Fibroblast of skin of right biceps (primary cell): ENCODE measurements around the gene DAO.

Experiments used
- DNase-seq: peaks from one replicate; pipeline ENCODE4 v3.0.0-alpha.2; 2013

DAO gene

DNA sequence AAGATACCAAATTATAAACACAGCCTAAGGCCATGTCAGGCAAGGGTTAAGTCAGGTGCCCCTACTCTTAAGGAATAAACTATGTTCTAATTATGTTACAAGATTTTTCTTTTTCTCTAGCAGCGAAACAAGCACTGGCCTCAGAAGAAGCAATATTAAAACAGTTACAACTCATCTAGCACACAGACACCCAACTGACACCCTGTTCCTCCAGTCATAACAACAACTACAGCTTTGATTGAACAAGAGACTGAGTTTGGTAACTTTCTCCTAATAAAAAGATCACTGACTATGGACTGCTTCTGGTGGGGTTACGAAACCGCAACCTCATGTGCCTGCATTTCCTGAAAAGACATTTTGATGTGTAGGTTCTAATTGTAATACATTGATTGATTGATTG is 3.3 kb upstream of the DAO start:
- no peak for DNase-seq

DNA sequence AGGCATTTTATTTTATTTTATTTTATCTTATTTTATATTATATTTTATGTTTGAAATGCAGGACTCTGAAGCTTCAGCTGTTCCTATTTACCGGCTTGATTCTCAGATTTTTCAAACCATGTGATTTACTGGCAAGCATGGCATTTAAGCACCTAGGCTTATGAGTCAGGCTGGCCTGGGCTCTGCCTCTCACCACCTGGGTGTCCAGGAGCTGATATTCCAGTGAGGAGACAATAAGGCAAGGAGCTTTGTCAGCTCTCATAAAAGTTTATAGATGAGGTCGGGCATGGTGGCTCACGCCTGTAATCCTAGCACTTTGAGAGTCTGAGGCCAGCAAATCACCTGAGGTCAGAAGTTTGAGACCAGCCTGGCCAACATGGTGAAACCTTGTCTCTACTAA is 2.1 kb downstream of the DAO start:
- no peak for DNase-seq

DNA sequence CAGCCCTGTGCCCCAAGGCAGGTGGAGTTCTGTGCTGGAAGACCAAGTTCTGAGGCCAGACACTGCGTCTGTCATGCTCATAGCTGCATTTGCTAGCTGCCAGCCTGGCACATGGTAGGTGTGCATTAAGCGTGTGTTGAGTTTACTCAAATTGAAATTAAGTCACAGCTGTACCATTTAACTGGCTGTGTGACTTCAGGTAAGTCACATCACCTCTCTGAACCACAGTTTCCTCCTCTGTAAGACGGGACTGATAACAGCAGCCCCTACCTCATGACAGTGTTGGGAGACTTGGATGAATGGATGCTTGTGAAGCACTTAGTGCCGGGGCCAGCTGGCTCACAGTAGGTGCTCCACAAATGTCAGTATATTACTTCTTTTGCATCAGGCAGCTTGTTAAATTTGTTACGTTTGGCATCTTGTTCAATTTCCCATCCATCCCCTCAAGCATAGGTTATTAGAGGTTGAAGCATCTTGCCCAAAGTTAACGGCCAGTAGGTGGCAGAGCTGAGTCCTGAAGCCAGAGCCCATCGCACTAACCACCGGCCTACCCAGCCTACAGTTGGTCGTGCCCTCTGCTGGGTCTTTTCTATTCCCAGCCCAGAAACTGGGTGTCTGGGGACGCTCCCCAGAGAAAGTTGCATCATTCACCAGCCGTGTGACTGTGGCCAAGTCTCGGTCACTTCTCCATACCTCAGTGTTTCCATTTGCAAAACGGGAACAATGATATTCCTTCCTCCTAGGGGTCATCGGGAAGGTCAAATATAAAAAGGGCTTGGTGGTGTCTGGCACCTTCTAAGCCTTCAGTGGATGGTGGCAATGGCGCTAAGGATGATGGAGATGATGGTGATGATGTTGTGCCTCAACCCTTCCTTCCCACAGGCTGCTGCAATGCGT is 4.5 kb downstream of the DAO start:
- DNase-seq, result peak; percentile 11

DNA sequence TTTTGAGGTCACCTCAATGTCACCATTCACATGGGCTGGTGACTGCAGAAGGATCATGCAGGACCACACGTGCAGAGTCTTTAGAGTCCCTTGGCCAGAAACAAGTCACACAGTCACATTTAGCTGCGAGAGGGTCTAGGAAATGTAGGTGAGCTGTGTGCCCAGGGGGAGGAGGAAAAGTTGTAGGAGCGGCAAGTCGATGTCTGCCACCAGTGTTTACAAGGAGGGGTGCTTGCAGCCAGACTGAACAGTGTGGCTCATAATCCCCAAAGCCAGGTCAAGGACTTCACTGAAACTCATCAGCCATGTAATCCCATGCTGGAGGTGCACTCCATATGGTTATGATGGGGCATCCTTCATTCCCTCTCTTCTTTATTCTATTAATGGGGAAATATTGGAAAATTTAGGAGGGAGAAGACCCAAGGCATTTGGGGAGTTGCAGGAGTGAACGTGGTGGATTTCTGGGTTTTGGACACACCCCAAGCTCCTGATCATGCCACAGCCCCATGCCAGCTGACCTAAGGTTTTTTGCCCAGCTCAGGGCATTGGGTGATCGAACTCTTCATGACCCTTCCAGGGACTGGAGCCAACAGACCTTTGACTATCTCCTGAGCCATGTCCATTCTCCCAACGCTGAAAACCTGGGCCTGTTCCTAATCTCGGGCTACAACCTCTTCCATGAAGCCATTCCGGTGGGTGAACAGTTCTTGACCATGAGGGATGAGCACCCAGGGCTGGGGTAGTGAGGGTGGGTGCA is 7.2 kb downstream of the DAO start:
- no peak for DNase-seq

DNA sequence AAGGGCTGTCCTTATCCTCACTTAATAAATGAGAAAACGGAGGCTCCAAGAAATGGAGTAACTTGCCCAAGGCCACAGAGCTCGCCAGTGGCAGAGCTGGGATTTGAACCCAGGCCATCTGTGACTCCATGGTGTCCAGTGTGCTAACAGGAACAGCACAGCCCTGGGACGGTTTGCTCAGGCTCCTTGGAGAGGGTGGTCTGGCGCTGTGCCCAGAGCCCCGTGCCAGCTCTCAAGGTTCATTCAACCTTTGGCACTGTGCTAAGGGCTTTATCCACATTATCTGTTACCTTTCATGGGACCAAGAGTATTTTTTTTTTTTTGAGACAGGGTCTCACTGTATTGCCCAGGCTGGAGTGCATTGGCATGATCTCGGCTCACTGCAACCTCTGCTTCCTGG is 8.1 kb downstream of the DAO start:
- no peak for DNase-seq

DNA sequence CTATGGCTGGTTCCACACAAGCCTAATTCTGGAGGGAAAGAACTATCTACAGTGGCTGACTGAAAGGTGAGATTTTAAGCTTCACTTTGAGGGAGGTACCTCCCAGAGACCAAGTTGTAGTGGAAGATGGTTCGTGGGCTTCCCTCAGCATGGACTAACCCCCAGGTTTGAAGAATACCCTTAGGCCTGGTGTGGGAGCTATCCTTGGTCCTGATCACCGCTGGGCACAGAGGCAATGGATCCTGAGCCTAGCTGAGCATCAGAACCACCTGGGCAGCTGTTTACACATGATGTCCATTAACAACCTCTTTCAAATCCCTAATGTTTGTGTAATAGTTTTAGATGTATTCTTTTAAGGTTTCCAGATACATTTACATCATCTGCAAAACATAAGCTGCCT is 10.3 kb downstream of the DAO start:
- peak; percentile 27 for DNase-seq

DNA sequence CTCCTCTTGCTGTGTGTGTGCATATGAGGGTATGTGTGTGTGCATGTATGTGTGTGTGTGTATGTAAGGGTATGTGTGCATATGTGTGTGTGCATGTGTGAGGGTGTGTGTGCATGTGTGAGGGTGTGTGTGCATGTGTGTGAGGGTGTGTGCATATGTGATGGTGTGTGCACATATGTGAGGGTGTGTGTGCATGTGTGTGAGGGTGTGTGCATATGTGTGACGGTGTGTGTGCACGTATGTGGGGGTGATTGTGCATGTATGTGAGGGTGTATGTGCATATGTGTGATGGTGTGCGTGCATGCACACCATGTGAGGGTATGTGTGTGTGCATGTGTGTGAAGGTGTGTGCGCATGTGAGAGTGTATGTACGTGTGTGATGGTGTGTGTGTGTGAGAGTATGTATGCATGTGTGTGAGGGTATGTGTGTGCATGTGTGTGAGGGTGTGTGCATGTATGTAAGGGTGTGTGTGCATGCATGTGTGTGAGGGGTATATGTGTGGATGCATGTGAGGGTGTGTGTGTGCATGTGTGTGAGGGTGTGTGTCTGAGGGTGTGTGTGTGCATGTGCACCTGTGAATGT is 15.4 kb downstream of the DAO start:
- DNase-seq, result no peak

DNA sequence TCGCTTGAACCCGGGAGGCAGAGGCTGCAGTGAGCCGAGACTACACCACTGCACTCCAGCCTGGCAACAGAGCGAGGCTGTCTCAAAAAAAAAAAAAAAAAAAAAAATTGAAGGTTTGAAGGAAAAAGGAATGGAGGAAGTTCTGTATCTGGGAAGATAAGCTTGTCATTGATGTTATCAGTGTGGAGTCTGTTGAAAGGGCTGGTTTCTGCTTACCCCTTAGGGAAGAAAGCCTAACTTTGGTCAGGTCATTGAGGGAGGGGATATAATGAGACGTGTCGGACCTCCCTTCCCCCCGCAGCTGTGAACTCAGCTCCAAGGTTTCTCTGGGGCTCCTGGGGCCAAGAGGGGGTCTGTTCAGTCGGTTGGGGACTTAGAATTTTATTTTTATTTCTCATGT is 16.4 kb downstream of the DAO start:
- no peak for DNase-seq

DNA sequence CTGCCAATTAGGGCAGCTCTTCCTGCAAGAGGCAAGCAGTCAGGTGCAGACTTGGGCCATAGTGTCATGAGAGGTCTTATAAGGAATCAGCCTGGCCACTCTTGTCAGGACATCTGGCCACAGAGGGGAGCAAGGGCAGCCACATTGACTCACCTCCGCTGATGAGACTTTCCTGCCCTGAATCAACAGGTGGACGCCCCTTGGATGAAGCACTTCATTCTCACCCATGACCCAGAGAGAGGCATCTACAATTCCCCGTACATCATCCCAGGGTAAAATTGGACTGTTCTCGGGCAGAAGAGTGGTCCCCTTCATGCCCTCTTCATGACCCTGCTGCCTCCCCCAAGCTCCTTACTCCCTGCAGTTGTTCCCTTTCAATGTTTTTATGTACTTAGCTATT is 16.9 kb downstream of the DAO start:
- no peak for DNase-seq

DNA sequence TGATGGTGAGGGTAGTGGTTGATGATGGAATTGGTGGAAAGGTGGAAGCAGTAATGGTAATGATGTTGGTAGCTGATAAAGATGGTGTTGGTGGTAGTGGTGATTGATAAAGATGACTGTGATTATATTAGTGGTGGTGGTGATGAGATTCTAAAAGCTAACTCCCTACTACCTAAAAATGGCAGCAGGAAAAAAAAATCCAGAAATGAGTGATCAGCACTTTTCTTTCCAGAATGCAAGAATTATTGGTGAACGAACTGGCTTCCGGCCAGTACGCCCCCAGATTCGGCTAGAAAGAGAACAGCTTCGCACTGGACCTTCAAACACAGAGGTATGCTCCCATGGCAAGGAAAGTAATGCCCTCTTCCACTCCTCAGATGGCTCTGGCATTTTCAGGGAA is 19.3 kb downstream of the DAO start:
- DNase-seq, result no peak

DNA sequence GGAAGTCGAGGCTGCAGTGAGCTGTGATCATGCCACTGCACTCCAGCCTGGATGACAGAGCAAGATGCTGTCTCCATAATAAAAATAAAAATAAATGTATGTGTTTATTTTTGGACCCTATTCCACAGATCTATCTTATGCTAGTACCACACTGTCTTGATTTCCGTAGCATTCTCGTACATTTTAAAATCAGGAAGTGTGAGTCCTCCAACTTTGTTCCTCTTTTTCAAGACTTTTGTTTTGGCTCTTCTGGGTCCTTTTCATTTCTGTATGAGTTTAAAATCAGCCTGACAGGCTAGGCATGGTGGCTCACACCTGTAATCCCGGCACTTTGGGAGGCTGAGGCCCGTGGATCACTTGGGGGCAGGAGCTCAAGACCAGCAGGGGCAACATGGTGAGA is 25.8 kb downstream of the DAO start:
- DNase-seq, result no peak

DNA sequence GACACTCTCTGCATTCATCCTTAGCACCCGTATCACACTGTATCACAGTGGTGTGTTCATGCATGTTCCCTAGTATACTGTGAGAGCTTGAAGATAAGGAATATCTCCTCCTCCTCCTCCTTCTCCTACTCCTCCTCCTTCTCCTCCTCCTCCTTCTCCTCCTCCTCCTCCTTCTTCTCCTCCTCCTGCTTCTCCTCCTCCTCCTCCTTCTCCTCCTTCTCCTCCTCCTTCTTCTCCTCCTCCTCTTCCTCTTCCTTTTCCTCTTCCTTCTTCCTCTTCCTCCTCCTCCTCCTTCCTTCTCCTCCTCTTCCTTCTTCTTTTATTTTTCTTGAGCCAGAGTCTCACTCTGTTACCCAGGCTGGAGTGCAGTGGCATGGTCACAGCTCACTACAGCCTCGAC is 27.1 kb downstream of the DAO start:
- no peak for DNase-seq

DNA sequence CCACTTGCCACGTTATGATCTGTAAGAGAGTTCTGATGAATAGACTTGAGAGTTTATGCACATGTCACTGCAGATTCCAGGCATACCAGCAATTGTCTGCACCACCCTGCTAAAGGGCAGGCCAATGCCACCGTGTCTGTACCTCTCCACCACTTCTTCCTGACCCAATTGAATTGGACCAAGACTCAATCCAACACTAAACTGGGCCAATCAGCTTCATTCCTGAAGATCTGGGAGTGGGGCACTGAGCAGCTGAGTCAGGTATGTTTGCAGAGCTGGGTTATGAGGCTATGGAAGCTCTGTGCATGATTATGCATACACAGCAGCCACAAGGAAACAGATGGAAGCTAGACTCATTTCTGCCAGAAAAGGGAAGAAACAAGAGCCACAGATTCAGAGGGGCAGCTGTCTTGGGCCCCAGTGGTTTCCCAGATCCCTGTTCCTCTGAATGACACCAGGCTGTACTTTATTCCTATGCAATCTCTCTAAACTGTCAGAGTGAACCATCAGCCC is 28.0 kb downstream of the DAO start:
- no peak for DNase-seq

DNA sequence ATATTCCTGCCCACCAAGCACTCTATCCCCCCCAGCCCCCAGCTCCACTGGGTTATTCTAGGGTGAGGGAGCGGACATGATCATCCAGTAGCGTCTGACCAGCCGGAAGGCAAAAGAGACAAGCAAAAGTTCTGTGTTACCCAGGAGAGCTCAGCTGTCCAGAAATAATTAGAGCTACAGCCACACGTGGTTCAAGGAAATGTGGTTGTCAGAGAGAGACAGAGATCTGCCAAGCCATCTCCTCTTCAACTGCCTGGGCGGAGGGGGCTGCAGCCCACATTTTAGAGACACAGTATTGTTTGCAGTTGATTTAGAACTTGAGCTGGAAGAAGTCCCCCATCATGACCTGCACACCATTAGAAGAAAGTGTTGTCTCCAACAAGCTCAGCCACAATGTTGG is 30.4 kb downstream of the DAO start:
- DNase-seq, result no peak

DNA sequence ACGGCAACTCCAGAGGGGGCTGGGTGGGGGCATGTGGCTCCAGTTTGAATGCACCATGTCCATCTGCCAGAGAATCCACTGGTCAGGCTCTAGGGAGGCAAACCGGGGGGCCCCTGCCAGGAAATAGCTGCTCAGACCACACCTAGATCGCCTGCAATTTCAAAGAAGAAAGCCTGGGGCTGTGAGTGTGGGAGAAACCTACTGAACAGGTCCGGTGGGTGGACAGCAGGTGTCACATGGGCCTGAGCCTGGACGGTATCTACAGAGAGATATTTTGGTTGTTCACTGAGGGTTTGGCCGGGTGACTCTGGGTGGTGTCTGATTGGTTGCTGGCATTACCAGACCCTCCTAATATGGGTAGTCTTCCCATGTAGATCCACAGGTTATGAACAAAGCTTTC is 32.0 kb downstream of the DAO start:
- DNase-seq, result no peak

DNA sequence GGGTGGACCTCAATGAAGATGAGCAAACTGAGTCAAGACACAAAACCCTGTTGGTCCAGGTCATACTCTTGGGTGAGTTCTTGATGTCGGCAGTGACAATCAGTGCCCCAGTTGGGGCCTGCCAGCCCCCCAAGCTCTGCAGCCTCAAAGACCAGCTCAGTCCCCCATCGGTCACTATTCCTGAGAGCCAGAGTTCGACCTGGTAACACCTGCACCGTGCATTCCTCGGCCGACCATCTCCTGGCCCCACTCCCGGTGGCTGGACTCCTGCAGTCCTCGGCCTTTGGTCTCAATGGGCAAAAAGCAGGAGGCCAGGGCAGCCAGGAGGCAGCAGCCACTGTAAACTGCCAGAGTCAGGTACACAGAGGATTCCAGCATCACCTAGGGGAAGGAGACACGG is 32.5 kb downstream of the DAO start:
- DNase-seq, result no peak

DNA sequence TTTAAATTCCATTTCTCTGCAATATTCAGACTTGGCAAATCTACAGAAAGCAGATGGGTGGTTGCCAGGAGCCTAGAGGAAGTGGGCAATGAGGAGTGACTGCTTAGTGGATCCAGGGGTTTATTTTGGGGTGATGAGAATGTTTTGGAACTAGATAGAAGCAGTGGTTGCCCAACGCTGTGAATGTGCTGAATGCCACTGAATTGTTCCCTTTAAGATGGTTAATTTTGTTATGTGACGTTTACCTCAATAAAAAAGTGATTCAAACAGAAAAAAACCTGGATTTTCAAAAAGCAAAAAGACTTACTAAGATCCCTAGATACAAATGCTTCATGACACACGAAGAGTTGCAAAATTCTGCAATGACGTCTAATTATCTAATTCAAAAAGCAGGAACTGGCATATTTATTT is 34.2 kb downstream of the DAO start:
- no peak for DNase-seq

DNA sequence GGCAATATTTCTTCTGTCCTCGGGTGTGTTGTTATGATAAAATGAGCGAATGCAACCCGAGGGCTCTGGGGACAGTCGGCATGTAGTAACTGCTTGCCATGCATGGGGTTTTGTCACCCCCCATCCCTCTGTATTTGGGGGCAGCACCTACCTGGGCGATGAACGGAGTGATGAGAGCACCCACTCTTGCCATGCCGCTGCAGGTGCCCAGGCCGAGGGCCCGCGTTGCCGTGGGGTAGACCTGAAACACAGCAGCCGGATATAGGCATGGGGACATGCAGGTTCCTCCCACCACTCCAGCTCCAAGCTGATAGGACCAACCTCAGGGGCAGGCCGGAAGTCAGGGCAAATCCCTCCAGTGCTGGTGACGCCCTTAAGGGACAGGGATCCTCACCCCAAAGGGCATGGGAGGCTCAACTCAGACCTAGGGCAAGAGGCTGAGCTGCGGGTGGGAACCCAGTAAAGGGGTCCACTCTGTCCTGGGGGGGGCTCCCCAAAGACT is 35.8 kb downstream of the DAO start:
- no peak for DNase-seq

DNA sequence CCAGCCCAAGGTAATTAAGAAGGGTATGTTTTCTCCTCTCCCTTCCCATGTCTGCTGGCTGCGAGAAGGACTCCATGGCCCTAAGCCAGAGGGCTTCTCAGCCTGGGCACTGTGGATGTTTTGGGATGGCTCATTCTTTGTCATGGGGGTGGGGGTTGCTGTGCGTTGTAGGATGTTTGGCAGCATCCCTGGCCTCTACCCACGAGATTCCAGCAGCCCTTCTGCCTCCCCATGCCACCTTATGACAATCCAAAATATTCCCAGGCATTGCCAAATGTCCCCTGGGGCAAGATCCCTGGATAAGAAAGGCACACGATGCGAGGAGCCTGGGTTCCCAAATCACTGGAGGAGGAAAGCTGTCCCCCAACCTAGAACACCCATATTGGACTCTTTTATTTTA is 36.4 kb downstream of the DAO start:
- DNase-seq, result no peak

DNA sequence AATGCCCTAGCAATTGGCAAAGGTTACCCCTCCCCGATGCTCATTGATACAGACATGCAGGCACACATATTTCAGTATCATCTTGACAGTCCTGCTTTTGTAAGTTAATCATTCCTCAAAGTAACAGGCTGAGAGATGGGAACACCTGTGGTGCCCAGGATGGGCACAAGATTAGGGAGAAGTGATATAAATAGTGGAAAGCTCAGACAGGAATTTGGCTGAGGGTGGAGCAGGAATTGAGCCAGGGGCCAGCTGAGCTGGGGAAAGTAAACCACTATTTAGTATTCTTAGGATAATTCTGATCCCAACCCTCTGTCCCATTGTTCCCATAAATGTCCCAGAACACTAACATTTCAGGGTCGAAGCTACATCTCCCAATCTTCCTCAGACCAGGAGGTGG is 38.3 kb downstream of the DAO start:
- DNase-seq, result no peak

DNA sequence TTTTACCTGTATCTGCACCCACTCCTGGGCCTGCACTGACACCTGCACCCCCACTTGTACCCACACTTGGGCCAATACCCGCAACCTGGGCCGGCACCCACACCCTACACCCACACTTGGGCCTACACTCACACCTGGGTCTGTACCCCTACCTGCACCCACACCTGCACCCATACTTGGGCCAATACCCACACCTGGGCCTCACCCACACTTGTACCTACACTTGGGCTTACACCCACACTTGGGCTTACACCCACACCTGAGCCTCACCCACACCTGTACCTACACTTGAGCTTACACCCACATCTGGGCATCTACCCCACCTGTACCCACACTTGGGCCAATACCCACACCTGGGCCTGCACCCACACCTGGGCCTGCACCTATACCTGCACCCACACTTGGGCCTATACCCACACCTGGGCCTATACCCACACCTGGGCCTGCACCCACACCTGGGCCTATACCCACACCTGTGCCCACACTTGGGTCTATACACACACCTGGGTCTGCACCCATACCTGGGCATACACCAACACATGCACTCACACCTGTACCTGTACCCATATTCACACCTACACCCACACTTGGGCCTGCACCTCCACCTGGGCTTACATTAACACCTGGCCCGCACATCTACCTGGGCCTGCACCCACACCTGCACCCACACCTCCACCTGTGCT is 39.2 kb downstream of the DAO start:
- no peak for DNase-seq

DNA sequence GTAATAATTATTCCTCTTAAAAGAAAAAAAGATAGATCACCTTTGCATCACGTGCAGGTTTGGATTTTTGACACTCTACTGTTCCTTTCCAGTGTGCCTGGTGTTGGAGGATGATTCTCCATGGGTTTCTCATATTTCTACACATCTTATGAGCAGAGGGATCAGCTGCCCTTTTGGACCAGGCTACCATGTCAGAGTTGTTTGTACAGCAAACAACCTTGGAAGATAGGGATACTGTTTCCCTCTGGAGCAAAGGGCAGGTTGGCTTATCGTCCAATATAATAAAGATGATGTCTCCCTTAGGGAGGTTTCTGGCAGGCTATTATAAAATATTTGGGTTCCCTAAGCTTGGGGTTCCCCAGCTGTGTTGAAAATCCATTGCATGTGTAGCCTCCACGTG is 42.1 kb downstream of the DAO start:
- DNase-seq, result no peak

DNA sequence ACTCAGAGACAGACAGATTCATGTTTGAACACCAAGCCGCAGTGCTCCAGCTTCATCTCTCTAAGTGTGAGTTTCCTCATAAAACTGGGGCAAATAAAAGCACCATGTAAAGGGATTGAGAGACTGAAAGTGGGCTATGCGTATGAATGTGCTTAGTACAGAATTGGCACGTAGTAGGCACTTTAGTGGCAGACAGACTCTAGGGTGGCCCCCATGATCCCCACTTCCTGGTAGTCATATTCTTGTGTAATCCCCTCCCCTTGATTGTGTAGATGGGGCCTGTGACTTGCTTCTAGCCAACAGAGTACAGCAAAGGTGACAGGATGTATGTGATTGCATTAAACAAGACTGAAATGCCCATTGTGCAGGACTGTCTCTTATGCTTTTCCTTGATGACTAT is 43.0 kb downstream of the DAO start:
- no peak for DNase-seq
